ENCODE data around the gene INTU. TPM values are rescaled to one million over a fixed set of nuclear protein-coding genes. Genes with fewer than 3 reads are reported as not detected.

Gene INTU
- polyA plus RNA-seq, 3 donors, result 0.17 to 0.26 TPM; not detected in 1

GRCh38 chr4:127672111-127672510 is 39.4 kb downstream of the INTU start:
- H3K27ac ChIP-seq (ENCODE audit: low read depth in 1 of 2, low read length in 2 of 2), result no peak overlapping the region
- Mint-ChIP-seq H3K36me3 (peaks cover 1 to 4% of the 10 kb centered on the region in 2 donors), H3K27ac (no peak overlapping the region), H3K4me1 (no peaks in the 10 kb centered on the region), H3K27me3 (ENCODE audit: low read depth in 3 of 3) (peaks cover 0 to 4% (median 0%) of the 10 kb centered on the region in 3 donors), H3K4me3 (no peak overlapping the region), H3K9me3 (peaks cover 4 to 12% (median 7%) of the 10 kb centered on the region in 7 donors)
- H3K4me1 ChIP-seq (ENCODE audit: control insufficient read depth in 1 of 2, insufficient read depth in 2 of 2, low read length in 2 of 2), result no peaks in the 10 kb centered on the region
- no peaks in the 10 kb centered on the region for H4K20me1 ChIP-seq (ENCODE audit: insufficient read depth, low read length)
- no peaks in the 10 kb centered on the region for H3K9me3 ChIP-seq (replicated peaks in 1 of 2; ENCODE audit: control insufficient read depth in 1 of 2, insufficient read depth in 1 of 2, low read length in 2 of 2)
- TF ChIP-seq CTCF (IDR thresholded peaks at IDR 0.05), result no peak
- no peak overlapping the region for H2AFZ ChIP-seq (ENCODE audit: insufficient read depth, low read depth, low read length, poor library complexity, severe bottlenecking)
- no peak overlapping the region for H3K4me3 ChIP-seq (replicated peaks in 1 of 3; ENCODE audit: low read depth in 2 of 3, low read length in 3 of 3)
- H3K79me2 ChIP-seq (ENCODE audit: insufficient read depth, low read length), result no peaks in the 10 kb centered on the region
- H3K27me3 ChIP-seq (ENCODE audit: control insufficient read depth in 2 of 2, insufficient read depth in 2 of 2, low read length in 2 of 2), result no peaks in the 10 kb centered on the region
- DNase-seq, result no peak
- no peak overlapping the region for H3K9ac ChIP-seq (ENCODE audit: insufficient read depth, low read length, poor library complexity, severe bottlenecking)
- intact Hi-C loops (cut with micrococcal nuclease), result no loop called here
- no peak overlapping the region for H3K4me2 ChIP-seq (replicated peaks; ENCODE audit: extremely low read depth, low read length, poor library complexity, severe bottlenecking)
- no CpG with 5 or more reads among the region's 2 CpGs for WGBS (ENCODE audit: insufficient coverage)
- no peaks in the 10 kb centered on the region for H3K36me3 ChIP-seq (replicated peaks in 1 of 2; ENCODE audit: control insufficient read depth in 1 of 2, insufficient read depth in 2 of 2, low read length in 2 of 2)

GRCh38 chr4:127685292-127685691 is 52.5 kb downstream of the INTU start:
- H3K9me3 Mint-ChIP-seq, result peaks cover 0 to 6% (median 2%) of the 10 kb centered on the region in 7 donors
- no peak for DNase-seq
- intact Hi-C loops (cut with micrococcal nuclease), result no loop called here

More at GRCh38 chr4:127685292-127685691, 52.5 kb downstream of the INTU start:
- Mint-ChIP-seq H3K27me3 (ENCODE audit: low read depth in 3 of 3) (no peaks in the 10 kb centered on the region), H3K27ac (no peak overlapping the region), H3K4me1 (no peaks in the 10 kb centered on the region), H3K36me3 (no peaks in the 10 kb centered on the region), H3K4me3 (no peak overlapping the region)
- no peaks in the 10 kb centered on the region for H3K79me2 ChIP-seq (ENCODE audit: insufficient read depth, low read length)
- no peaks in the 10 kb centered on the region for H4K20me1 ChIP-seq (ENCODE audit: insufficient read depth, low read length)
- no peak overlapping the region for H3K4me3 ChIP-seq (replicated peaks in 1 of 3; ENCODE audit: low read depth in 2 of 3, low read length in 3 of 3)
- no peak overlapping the region for H3K4me2 ChIP-seq (replicated peaks; ENCODE audit: extremely low read depth, low read length, poor library complexity, severe bottlenecking)
- no peaks in the 10 kb centered on the region for H3K4me1 ChIP-seq (ENCODE audit: control insufficient read depth in 1 of 2, insufficient read depth in 2 of 2, low read length in 2 of 2)
- H3K9me3 ChIP-seq (replicated peaks in 1 of 2; ENCODE audit: control insufficient read depth in 1 of 2, insufficient read depth in 1 of 2, low read length in 2 of 2), result no peaks in the 10 kb centered on the region
- H3K27ac ChIP-seq (ENCODE audit: low read depth in 1 of 2, low read length in 2 of 2), result no peak overlapping the region
- no peaks in the 10 kb centered on the region for H3K36me3 ChIP-seq (replicated peaks in 1 of 2; ENCODE audit: control insufficient read depth in 1 of 2, insufficient read depth in 2 of 2, low read length in 2 of 2)
- H3K27me3 ChIP-seq (ENCODE audit: control insufficient read depth in 2 of 2, insufficient read depth in 2 of 2, low read length in 2 of 2), result no peaks in the 10 kb centered on the region
- no peak overlapping the region for H3K9ac ChIP-seq (ENCODE audit: insufficient read depth, low read length, poor library complexity, severe bottlenecking)
- H2AFZ ChIP-seq (ENCODE audit: insufficient read depth, low read depth, low read length, poor library complexity, severe bottlenecking), result no peak overlapping the region
- TF ChIP-seq CTCF (IDR thresholded peaks at IDR 0.05), result no peak
